Activated CD8-positive, alpha-beta memory T cell treated with anti-CD3 and anti-CD28 coated beads for 1 hour (primary cell): ENCODE data around the gene OR10H5.
"Not testable (repeated sequence)": the region's sequence is repeated elsewhere in the genome, so short reads cannot be mapped to it uniquely, and the experiment has no call there.

Experiments
- DNase-seq, 2 donors: peaks; one replicate each; pipeline ENCODE4 v3.0.0-alpha.2; 2020; ENCODE audit warnings: low read depth in 1 of 2; ENCODE audit errors: extremely low read depth in 1 of 2

OR10H5 gene

GRCh38 chr19:15843203-15843893, 55.9 kb downstream of the OR10H5 start:
- no peak for DNase-seq

GRCh38 chr19:15843894-15844222, 56.4 kb downstream of the OR10H5 start:
- not testable (repeated sequence) for DNase-seq

GRCh38 chr19:15846923-15847322, 59.5 kb downstream of the OR10H5 start:
- no peak for DNase-seq

GRCh38 chr19:15850385-15850784, 62.9 kb downstream of the OR10H5 start:
- no peak for DNase-seq
